ENCODE measurements around the gene SHISAL1.

GRCh38 chr22:44214764-44215163, 98.0 kb downstream of the SHISAL1 start:
- TF ChIP-seq, protein P1, sequence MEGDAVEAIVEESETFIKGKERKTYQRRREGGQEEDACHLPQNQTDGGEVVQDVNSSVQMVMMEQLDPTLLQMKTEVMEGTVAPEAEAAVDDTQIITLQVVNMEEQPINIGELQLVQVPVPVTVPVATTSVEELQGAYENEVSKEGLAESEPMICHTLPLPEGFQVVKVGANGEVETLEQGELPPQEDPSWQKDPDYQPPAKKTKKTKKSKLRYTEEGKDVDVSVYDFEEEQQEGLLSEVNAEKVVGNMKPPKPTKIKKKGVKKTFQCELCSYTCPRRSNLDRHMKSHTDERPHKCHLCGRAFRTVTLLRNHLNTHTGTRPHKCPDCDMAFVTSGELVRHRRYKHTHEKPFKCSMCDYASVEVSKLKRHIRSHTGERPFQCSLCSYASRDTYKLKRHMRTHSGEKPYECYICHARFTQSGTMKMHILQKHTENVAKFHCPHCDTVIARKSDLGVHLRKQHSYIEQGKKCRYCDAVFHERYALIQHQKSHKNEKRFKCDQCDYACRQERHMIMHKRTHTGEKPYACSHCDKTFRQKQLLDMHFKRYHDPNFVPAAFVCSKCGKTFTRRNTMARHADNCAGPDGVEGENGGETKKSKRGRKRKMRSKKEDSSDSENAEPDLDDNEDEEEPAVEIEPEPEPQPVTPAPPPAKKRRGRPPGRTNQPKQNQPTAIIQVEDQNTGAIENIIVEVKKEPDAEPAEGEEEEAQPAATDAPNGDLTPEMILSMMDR (IDR thresholded peaks at IDR 0.05), result no peak
- TF ChIP-seq POLR2A (IDR thresholded peaks at IDR 0.05) (no peak), EP300 (IDR thresholded peaks at IDR 0.05) (no peak)

All from ovary (tissue), 3 donors.